GM12872 (cell line): ENCODE measurements around the gene NDUFS8.

ENCODE experiments used
- CTCF ChIP-seq: IDR thresholded peaks from 3 replicates; pipeline ENCODE4 v1.5.1; 2011; ENCODE audit warnings: low read depth, mild to moderate bottlenecking, low read length, moderate library complexity; ENCODE audit not compliant: insufficient read depth

The NDUFS8 gene

GRCh38 chr11:68021167-68021787, 9.2 kb upstream of the NDUFS8 start:
- TF ChIP-seq CTCF = peak; percentile 49

GRCh38 chr11:68022531-68022930, 8.0 kb upstream of the NDUFS8 start:
- no peak for TF ChIP-seq CTCF

- TF ChIP-seq CTCF = no peak
These were observed 6.0 kb upstream of the NDUFS8 start for GRCh38 chr11:68024508-68024907.

- peak; percentile 42 for TF ChIP-seq CTCF
These were observed 5.4 kb upstream of the NDUFS8 start for GRCh38 chr11:68025047-68025446.

GRCh38 chr11:68026391-68027105, 3.9 kb upstream of the NDUFS8 start:
- no peak for TF ChIP-seq CTCF

GRCh38 chr11:68027667-68028066, 2.8 kb upstream of the NDUFS8 start:
- TF ChIP-seq CTCF = no peak

GRCh38 chr11:68028802-68029545, 1.5 kb upstream of the NDUFS8 start:
- TF ChIP-seq CTCF = no peak
